CD4-positive, alpha-beta memory T cell (primary cell): ENCODE measurements around the gene PHF20. TPM values are rescaled to one million over a fixed set of nuclear protein-coding genes. Genes with fewer than 3 reads are reported as not detected.
"Not testable (repeated sequence)": the region's sequence is repeated elsewhere in the genome, so short reads cannot be mapped to it uniquely, and the experiment has no call there.

ENCODE experiments used
- CTCF ChIA-PET: fragments of 350-600 bp; sonication (Branson Sonifier 250); formaldehyde crosslinking; loops from one replicate; lab custom pipeline; 2021; ENCODE audit warnings: inconsistent platforms; ENCODE audit not compliant: partially characterized antibody; lab: Charles Lee
- POLR2A ChIA-PET: fragments of 350-600 bp; sonication (Branson Sonifier 250); formaldehyde crosslinking; loops from one replicate; lab custom pipeline; 2021; ENCODE audit not compliant: partially characterized antibody; lab: Charles Lee
- DNase-seq, 5 donors: peaks; one replicate each; pipeline versions ENCODE4 v3.0.0 to v3.0.0-alpha.2; 2020 to 2022; ENCODE audit warnings: mixed read lengths in 1 of 5
- H3K27ac ChIP-seq: one replicate; pipeline ENCODE4 v1.7.0; 2013; ENCODE audit warnings: low read depth, low read length
- H3K27me3 ChIP-seq: 2 replicates; pipeline ENCODE4 v1.7.0; 2013; ENCODE audit warnings: mild to moderate bottlenecking, low read length, moderate library complexity; ENCODE audit not compliant: insufficient read depth
- H3K36me3 ChIP-seq: 2 replicates; pipeline ENCODE4 v1.7.0; 2013; ENCODE audit warnings: mild to moderate bottlenecking, low read length, moderate library complexity; ENCODE audit not compliant: insufficient read depth
- H3K4me1 ChIP-seq: 2 replicates; pipeline ENCODE4 v1.7.0; 2013; ENCODE audit warnings: mild to moderate bottlenecking, low read length, moderate library complexity; ENCODE audit not compliant: insufficient read depth
- H3K4me3 ChIP-seq, 2 donors: one replicate each; pipeline ENCODE4 v1.7.0; 2013; ENCODE audit warnings: low read length in 2 of 2, mild to moderate bottlenecking in 1 of 2
- H3K9me3 ChIP-seq, 2 donors: one replicate each; pipeline ENCODE4 v1.7.0; 2013; ENCODE audit warnings: low read length in 2 of 2, control low read depth in 1 of 2; ENCODE audit not compliant: control insufficient read depth in 1 of 2
- H3K27ac Mint-ChIP-seq, 7 donors: one replicate each; pipeline ENCODE4 v1.8.0; 2020 to 2021; ENCODE audit warnings: mixed read lengths in 7 of 7, mild to moderate bottlenecking in 6 of 7, inconsistent platforms in 3 of 7, moderate library complexity in 3 of 7
- H3K27me3 Mint-ChIP-seq, 2 donors: one replicate each; pipeline ENCODE4 v1.8.0; 2020 to 2021; ENCODE audit warnings: mixed read lengths in 2 of 2
- H3K36me3 Mint-ChIP-seq, 2 donors: one replicate each; pipeline ENCODE4 v1.8.0; 2020 to 2021; ENCODE audit warnings: mixed read lengths in 2 of 2, inconsistent platforms in 1 of 2, mild to moderate bottlenecking in 1 of 2
- H3K4me1 Mint-ChIP-seq, 4 donors: one replicate each; pipeline ENCODE4 v1.8.0; 2020 to 2021; ENCODE audit warnings: mixed read lengths in 4 of 4, mild to moderate bottlenecking in 1 of 4
- H3K4me3 Mint-ChIP-seq, 8 donors: one replicate each; pipeline ENCODE4 v1.8.0; 2020 to 2021; ENCODE audit warnings: mixed read lengths in 8 of 8, mild to moderate bottlenecking in 7 of 8, moderate library complexity in 6 of 8, inconsistent platforms in 3 of 8
- H3K9me3 Mint-ChIP-seq, 8 donors: one replicate each; pipeline ENCODE4 v1.8.0; 2020 to 2021; ENCODE audit warnings: mixed read lengths in 8 of 8, mild to moderate bottlenecking in 5 of 8, inconsistent platforms in 3 of 8, moderate library complexity in 1 of 8
- intact Hi-C: fragments of 100-400 bp; cut with micrococcal nuclease; formaldehyde crosslinking; loops from one replicate; pipeline ENCODE4 v1.15.1; 2023
- polyA plus RNA-seq, 2 donors: library from polyadenylated mRNA; unstranded; fragments of 300-500 nt; fragmentation: Illumina TruSeq; gene quantifications; one replicate each; pipeline ENCODE4 v1.2.3, GENCODE V29; 2021
- total RNA-seq, 2 experiments: library from RNA; stranded (reverse); gene quantifications; one replicate each; pipeline ENCODE4 v1.2.3, GENCODE V29; 2021

PHF20 gene
- total and polyA plus RNA-seq, 4 experiments from 2014 or later: 72.9 to 126 (median 94.2) TPM

GRCh38 chr20:35954200-35954906 is 182.5 kb downstream of the PHF20 start, which contains the start of gene SCAND1:
TSS of gene SCAND1 (minus strand) at chr20:35954502. CDS start at chr20:35954284, 218 bp downstream.
- Histone ChIP-seq H3K4me1 (peaks cover 25% of the 10 kb centered on the region), H3K4me3 (peak within 1 kb of the TSS; percentile 64 to 96), H3K9me3 (no peaks in the 10 kb centered on the region), H3K27me3 (no peaks in the 10 kb centered on the region), H3K36me3 (no peaks in the 10 kb centered on the region), H3K27ac (peak within 1 kb of the TSS; percentile 96)
- CTCF ChIA-PET: interaction anchor here (0.6 to 2.7 kb wide), 43 partner anchors 8 to 1591 kb away, joined by 3 to 19 read pairs (median 4); partner anchors contain the start of genes CEP250, CNBD2, CPNE1 and EDEM2
- peaks cover 6 to 35% (median 14%) of the 10 kb centered on the region in 4 donors for H3K4me1 Mint-ChIP-seq
- peak; percentile 97 to 99 (median 98) for DNase-seq
- peak within 1 kb of the TSS; percentile 99 to 100 (median 99) for H3K27ac Mint-ChIP-seq
- H3K4me3 Mint-ChIP-seq: peak within 1 kb of the TSS; percentile 99 to 100 (median 99)
- peaks cover 0 to 3% (median 0%) of the 10 kb centered on the region in 8 donors for H3K9me3 Mint-ChIP-seq
- POLR2A ChIA-PET: interaction anchor here (0.7 to 3.8 kb wide), 51 partner anchors 8 to 1961 kb away, joined by 3 to 82 read pairs (median 5); partner anchors contain the start of genes AAR2, AHCY, CEP250 and CNBD2
- no peaks in the 10 kb centered on the region for H3K27me3 Mint-ChIP-seq
- intact Hi-C loops: loop anchor here (1.0 to 10.0 kb wide), 11 partner anchors 96 to 1143 kb away; partner anchors contain the start of genes CEP250, CPNE1, NCOA6 and PHF20
- H3K36me3 Mint-ChIP-seq: peaks cover 0 to 21% of the 10 kb centered on the region in 2 donors

- peak; percentile 54 to 73 (median 67) for DNase-seq
- peak overlapping the region; percentile 96 for H3K27ac ChIP-seq
- intact Hi-C loops: loop anchor here (1.0 to 10.0 kb wide), 11 partner anchors 95 to 1142 kb away; partner anchors contain the start of genes CEP250, CPNE1, NCOA6 and PHF20
- peaks cover 6 to 35% (median 14%) of the 10 kb centered on the region in 4 donors for H3K4me1 Mint-ChIP-seq
- H3K4me1 ChIP-seq: peaks cover 25% of the 10 kb centered on the region
- H3K4me3 Mint-ChIP-seq: peak overlapping the region; percentile 99 to 100 (median 99)
- CTCF ChIA-PET: interaction anchor here (0.9 to 3.4 kb wide), 32 partner anchors 7 to 1591 kb away, joined by 3 to 19 read pairs (median 5); partner anchors contain the start of genes CEP250, CNBD2, CPNE1 and NDRG3
- H3K9me3 Mint-ChIP-seq: peaks cover 0 to 4% (median 0%) of the 10 kb centered on the region in 8 donors
- POLR2A ChIA-PET: interaction anchor here (0.8 to 3.8 kb wide), 33 partner anchors 7 to 1842 kb away, joined by 3 to 82 read pairs (median 5); partner anchors contain the start of genes AAR2, AHCY, CEP250 and CNBD2
- peaks cover 0 to 21% of the 10 kb centered on the region in 2 donors for H3K36me3 Mint-ChIP-seq
- no peaks in the 10 kb centered on the region for H3K27me3 ChIP-seq
- no peaks in the 10 kb centered on the region for H3K36me3 ChIP-seq
- H3K9me3 ChIP-seq: no peaks in the 10 kb centered on the region
- H3K27ac Mint-ChIP-seq: peak overlapping the region; percentile 99 to 100 (median 99)
- no peaks in the 10 kb centered on the region for H3K27me3 Mint-ChIP-seq
- H3K4me3 ChIP-seq: peak overlapping the region; percentile 26 to 96
Observed at GRCh38 chr20:35954907-35955251, 183.1 kb downstream of the PHF20 start.

GRCh38 chr20:35956616-35957015 is 184.8 kb downstream of the PHF20 start:
- POLR2A ChIA-PET: no interaction called here
- Histone ChIP-seq H3K9me3 (no peaks in the 10 kb centered on the region), H3K4me1 (peaks cover 25% of the 10 kb centered on the region), H3K27ac (no peak overlapping the region), H3K27me3 (no peaks in the 10 kb centered on the region), H3K4me3 (no peak overlapping the region), H3K36me3 (no peaks in the 10 kb centered on the region)
- Mint-ChIP-seq H3K4me3 (peak overlapping the region in 3 of 8 donors; percentile 6 to 38 (median 33)), H3K36me3 (peaks cover 0 to 21% of the 10 kb centered on the region in 2 donors), H3K27ac (peak overlapping the region in 3 of 7 donors; percentile 23 to 25 (median 23)), H3K4me1 (peaks cover 6 to 35% (median 13%) of the 10 kb centered on the region in 4 donors), H3K9me3 (peaks cover 0 to 4% (median 0%) of the 10 kb centered on the region in 8 donors), H3K27me3 (no peaks in the 10 kb centered on the region)
- CTCF ChIA-PET: interaction anchor here (3.4 kb wide), 1 partner anchor 9 kb away, joined by 7 read pairs; no protein-coding TSS in a partner anchor
- intact Hi-C loops: loop anchor here (10.0 kb wide), 2 partner anchors 618 to 1132 kb away; partner anchors contain the start of genes NCOA6 and TGIF2
- DNase-seq: no peak

- CTCF ChIA-PET, H3K27me3 Mint-ChIP-seq, H3K4me3 Mint-ChIP-seq, H3K27me3 ChIP-seq, POLR2A ChIA-PET, H3K27ac ChIP-seq, H3K4me3 ChIP-seq, H3K27ac Mint-ChIP-seq, H3K9me3 Mint-ChIP-seq, H3K4me1 ChIP-seq, H3K36me3 Mint-ChIP-seq, H3K36me3 ChIP-seq, DNase-seq, H3K9me3 ChIP-seq: not testable (repeated sequence)
- peaks cover 1 to 12% (median 3%) of the 10 kb centered on the region in 4 donors for H3K4me1 Mint-ChIP-seq
- intact Hi-C loops: loop anchor here (10.0 kb wide), 2 partner anchors 616 to 1134 kb away; partner anchors contain the start of genes NCOA6 and TGIF2
Observed at GRCh38 chr20:35959291-35959690, 187.5 kb downstream of the PHF20 start.

GRCh38 chr20:35963878-35964277 is 192.1 kb downstream of the PHF20 start:
- H3K9me3 ChIP-seq: no peaks in the 10 kb centered on the region
- no peak overlapping the region for H3K27ac ChIP-seq
- H3K4me3 Mint-ChIP-seq: no peak overlapping the region
- H3K27me3 ChIP-seq: no peaks in the 10 kb centered on the region
- H3K36me3 Mint-ChIP-seq: no peaks in the 10 kb centered on the region
- ChIA-PET POLR2A (interaction anchor here (1.2 kb wide), 1 partner anchor 9 kb away, joined by 5 read pairs; the partner anchor contains the start of gene SCAND1), CTCF (interaction anchor here (0.7 to 1.6 kb wide), 2 partner anchors 9 to 29 kb away, joined by 3 to 7 read pairs; no protein-coding TSS in a partner anchor)
- peaks cover 0 to 4% (median 0%) of the 10 kb centered on the region in 8 donors for H3K9me3 Mint-ChIP-seq
- no peak overlapping the region for H3K4me3 ChIP-seq
- peaks cover 0 to 4% (median 2%) of the 10 kb centered on the region in 4 donors for H3K4me1 Mint-ChIP-seq
- DNase-seq: no peak
- no peaks in the 10 kb centered on the region for H3K4me1 ChIP-seq
- no peaks in the 10 kb centered on the region for H3K36me3 ChIP-seq
- H3K27me3 Mint-ChIP-seq: no peaks in the 10 kb centered on the region
- no peak overlapping the region for H3K27ac Mint-ChIP-seq
- intact Hi-C loops: no loop called here

- Mint-ChIP-seq H3K27ac (no peak within 1 kb of the TSS), H3K36me3 (no peaks in the 10 kb centered on the region), H3K4me3 (no peak within 1 kb of the TSS), H3K27me3 (no peaks in the 10 kb centered on the region), H3K9me3 (peaks cover 0 to 4% (median 0%) of the 10 kb centered on the region in 8 donors), H3K4me1 (peaks cover 0 to 4% (median 2%) of the 10 kb centered on the region in 4 donors)
- Histone ChIP-seq H3K27me3 (no peaks in the 10 kb centered on the region), H3K4me3 (no peak within 1 kb of the TSS), H3K27ac (no peak within 1 kb of the TSS), H3K4me1 (no peaks in the 10 kb centered on the region), H3K9me3 (no peaks in the 10 kb centered on the region), H3K36me3 (no peaks in the 10 kb centered on the region)
- intact Hi-C loops: no loop called here
- no peak for DNase-seq
- CTCF ChIA-PET: interaction anchor here (1.1 to 1.3 kb wide), 2 partner anchors 13 to 234 kb away, joined by 3 read pairs; partner anchors contain the start of gene SCAND1
- POLR2A ChIA-PET: interaction anchor here (2.3 kb wide), 1 partner anchor 14 kb away, joined by 7 read pairs; the partner anchor contains the start of gene SCAND1
Observed at GRCh38 chr20:35967979-35968640, 196.3 kb downstream of the PHF20 start, which contains the start of gene CNBD2. TSS of gene CNBD2 (plus strand) at chr20:35968590. CDS start at chr20:35968763, 173 bp downstream.
